HG02763 (cell line): Measurements from ENCODE around the gene MCEMP1.
"Not testable (repeated sequence)": the region's sequence is repeated elsewhere in the genome, so short reads cannot be mapped to it uniquely, and the experiment has no call there.

ENCODE experiments used
- ATAC-seq: cut with Tn5 transposase; IDR thresholded peaks from one replicate; pipeline ENCODE4 v1.9.1; 2021; ENCODE audit warnings: mild to moderate bottlenecking, moderate library complexity; ENCODE audit not compliant: unreplicated experiment

Gene MCEMP1

GRCh38 chr19:7643629-7644549, 33.0 kb upstream of the MCEMP1 start:
- not testable (repeated sequence) for ATAC-seq

GRCh38 chr19:7644550-7644877, 32.4 kb upstream of the MCEMP1 start:
- ATAC-seq, result no peak

- no peak for ATAC-seq
Measured at GRCh38 chr19:7645163-7645562, 31.7 kb upstream of the MCEMP1 start.

- ATAC-seq, result no peak
Measured at GRCh38 chr19:7645656-7646425, 31.0 kb upstream of the MCEMP1 start.

- ATAC-seq, result no peak
Measured at GRCh38 chr19:7646426-7646700, 30.5 kb upstream of the MCEMP1 start.

- no peak for ATAC-seq
Measured at GRCh38 chr19:7647156-7647555, 29.7 kb upstream of the MCEMP1 start.

- ATAC-seq, result no peak
Measured at GRCh38 chr19:7648265-7649014, 28.4 kb upstream of the MCEMP1 start.

GRCh38 chr19:7650148-7650547, 26.7 kb upstream of the MCEMP1 start:
- no peak for ATAC-seq

GRCh38 chr19:7652061-7652641, 24.7 kb upstream of the MCEMP1 start:
- ATAC-seq, result no peak

- no peak for ATAC-seq
Measured at GRCh38 chr19:7654401-7654800, 22.5 kb upstream of the MCEMP1 start.

- ATAC-seq, result no peak
Measured at GRCh38 chr19:7655581-7655980, 21.3 kb upstream of the MCEMP1 start.

- ATAC-seq, result no peak
Measured at GRCh38 chr19:7657131-7657751, 19.6 kb upstream of the MCEMP1 start.

GRCh38 chr19:7658219-7658686, 18.6 kb upstream of the MCEMP1 start:
- peak; percentile 67 for ATAC-seq

GRCh38 chr19:7661744-7662538, 14.9 kb upstream of the MCEMP1 start:
- ATAC-seq, result no peak

- ATAC-seq, result no peak
Measured at GRCh38 chr19:7662657-7663056, 14.2 kb upstream of the MCEMP1 start.

- ATAC-seq, result no peak
Measured at GRCh38 chr19:7663706-7664105, 13.2 kb upstream of the MCEMP1 start.

- ATAC-seq, result no peak
Measured at GRCh38 chr19:7665076-7665475, 11.8 kb upstream of the MCEMP1 start.

- ATAC-seq, result no peak
Measured at GRCh38 chr19:7668842-7669241, 8.0 kb upstream of the MCEMP1 start, which contains the start of gene RETN. Gene RETN (plus strand): TSS chr19:7669049. CDS start chr19:7669327, 278 bp downstream.

- ATAC-seq, result no peak
Measured at GRCh38 chr19:7669641-7670040, 7.2 kb upstream of the MCEMP1 start.
